Measurements from ENCODE around the gene ABAT. TPM values are rescaled to one million over a fixed set of nuclear protein-coding genes. Genes with fewer than 3 reads are reported as not detected.
"Not testable (repeated sequence)": the region's sequence is repeated elsewhere in the genome, so short reads cannot be mapped to it uniquely, and the experiment has no call there.

ABAT gene
- total RNA-seq, 2 experiments from 2014 or later = 5.4 to 6.0 TPM

GRCh38 chr16:8739151-8739550, 64.7 kb downstream of the ABAT start:
- intact Hi-C loops (cut with DNase I, micrococcal nuclease) = no loop called here
- Mint-ChIP-seq H3K27ac (no peak overlapping the region), H3K27me3 (no peaks in the 10 kb centered on the region), H3K36me3 (ENCODE audit: low read depth) (peaks cover 4% of the 10 kb centered on the region), H3K4me3 (no peak overlapping the region), H3K4me1 (no peaks in the 10 kb centered on the region), H3K9me3 (ENCODE audit: low read depth) (peaks cover under 1% of the 10 kb centered on the region)
- POLR2A ChIA-PET = no interaction called here
- DNase-seq = no peak
- no peak for ATAC-seq
- CTCF ChIA-PET = no interaction called here

- Mint-ChIP-seq H3K27ac (no peak overlapping the region), H3K27me3 (no peaks in the 10 kb centered on the region), H3K9me3 (ENCODE audit: low read depth) (no peaks in the 10 kb centered on the region), H3K36me3 (ENCODE audit: low read depth) (peaks cover 4% of the 10 kb centered on the region), H3K4me1 (no peaks in the 10 kb centered on the region), H3K4me3 (no peak overlapping the region)
- CTCF ChIA-PET = interaction anchor here (0.6 to 1.1 kb wide), 3 partner anchors 57 to 141 kb away, joined by 3 read pairs; partner anchors contain the start of gene TMEM186
- ATAC-seq (no peak), DNase-seq (no peak)
- POLR2A ChIA-PET = no interaction called here
- intact Hi-C loops (cut with DNase I, micrococcal nuclease) = no loop called here
Measured at GRCh38 chr16:8739989-8740704, 65.7 kb downstream of the ABAT start.

GRCh38 chr16:8740775-8741355, 66.4 kb downstream of the ABAT start:
- Mint-ChIP-seq H3K27ac (no peak overlapping the region), H3K27me3 (no peaks in the 10 kb centered on the region), H3K9me3 (ENCODE audit: low read depth) (no peaks in the 10 kb centered on the region), H3K4me3 (no peak overlapping the region), H3K36me3 (ENCODE audit: low read depth) (peaks cover 4% of the 10 kb centered on the region), H3K4me1 (no peaks in the 10 kb centered on the region)
- intact Hi-C loops (cut with DNase I, micrococcal nuclease) = no loop called here
- POLR2A ChIA-PET = no interaction called here
- ATAC-seq = no peak
- DNase-seq = no peak
- CTCF ChIA-PET = interaction anchor here (1.1 kb wide), 1 partner anchor 87 kb away, joined by 3 read pairs; no protein-coding TSS in a partner anchor

GRCh38 chr16:8741636-8742035, 67.2 kb downstream of the ABAT start:
- POLR2A ChIA-PET = no interaction called here
- no peak for ATAC-seq
- CTCF ChIA-PET = interaction anchor here (0.7 to 0.9 kb wide), 2 partner anchors 47 to 53 kb away, joined by 3 to 6 read pairs; no protein-coding TSS in a partner anchor

GRCh38 chr16:8742068-8742467, 67.7 kb downstream of the ABAT start:
- H3K36me3 Mint-ChIP-seq (ENCODE audit: low read depth) = no peaks in the 10 kb centered on the region
- H3K27ac Mint-ChIP-seq = no peak overlapping the region
- H3K4me1 Mint-ChIP-seq = no peaks in the 10 kb centered on the region
- ATAC-seq (no peak), DNase-seq (no peak)
- no peaks in the 10 kb centered on the region for H3K27me3 Mint-ChIP-seq
- H3K4me3 Mint-ChIP-seq = no peak overlapping the region
- intact Hi-C loops (cut with DNase I, micrococcal nuclease) = no loop called here
- ChIA-PET POLR2A (no interaction called here), CTCF (interaction anchor here (0.7 to 0.9 kb wide), 2 partner anchors 47 to 52 kb away, joined by 3 to 6 read pairs; no protein-coding TSS in a partner anchor)
- no peaks in the 10 kb centered on the region for H3K9me3 Mint-ChIP-seq (ENCODE audit: low read depth)

More at GRCh38 chr16:8741636-8742035, 67.2 kb downstream of the ABAT start:
- no peak overlapping the region for H3K4me3 Mint-ChIP-seq
- H3K4me1 Mint-ChIP-seq = no peaks in the 10 kb centered on the region
- H3K27ac Mint-ChIP-seq = no peak overlapping the region
- intact Hi-C loops (cut with DNase I, micrococcal nuclease) = no loop called here
- H3K9me3 Mint-ChIP-seq (ENCODE audit: low read depth) = no peaks in the 10 kb centered on the region
- H3K36me3 Mint-ChIP-seq (ENCODE audit: low read depth) = peaks cover under 1% of the 10 kb centered on the region
- DNase-seq = no peak
- H3K27me3 Mint-ChIP-seq = no peaks in the 10 kb centered on the region

GRCh38 chr16:8748944-8749343, 74.5 kb downstream of the ABAT start:
- H3K27ac Mint-ChIP-seq; H3K9me3 Mint-ChIP-seq (ENCODE audit: low read depth); H3K4me3 Mint-ChIP-seq; ATAC-seq; intact Hi-C loops (cut with DNase I, micrococcal nuclease); H3K36me3 Mint-ChIP-seq (ENCODE audit: low read depth); H3K4me1 Mint-ChIP-seq; DNase-seq; H3K27me3 Mint-ChIP-seq; POLR2A ChIA-PET; CTCF ChIA-PET: not testable (repeated sequence)

- Mint-ChIP-seq H3K36me3 (ENCODE audit: low read depth) (no peaks in the 10 kb centered on the region), H3K27ac (no peak overlapping the region), H3K27me3 (no peaks in the 10 kb centered on the region), H3K4me3 (no peak overlapping the region), H3K9me3 (ENCODE audit: low read depth) (no peaks in the 10 kb centered on the region), H3K4me1 (no peaks in the 10 kb centered on the region)
- DNase-seq (no peak), ATAC-seq (no peak)
- intact Hi-C loops (cut with DNase I, micrococcal nuclease) = no loop called here
- ChIA-PET POLR2A (no interaction called here), CTCF (no interaction called here)
Measured at GRCh38 chr16:8751481-8752311, 77.3 kb downstream of the ABAT start.

- ChIA-PET POLR2A (no interaction called here), CTCF (no interaction called here)
- H3K4me1 Mint-ChIP-seq = no peaks in the 10 kb centered on the region
- H3K27ac Mint-ChIP-seq = no peak overlapping the region
- no peaks in the 10 kb centered on the region for H3K36me3 Mint-ChIP-seq (ENCODE audit: low read depth)
- DNase-seq (no peak), ATAC-seq (no peak)
- H3K4me3 Mint-ChIP-seq = no peak overlapping the region
- H3K9me3 Mint-ChIP-seq (ENCODE audit: low read depth) = no peaks in the 10 kb centered on the region
- H3K27me3 Mint-ChIP-seq = no peaks in the 10 kb centered on the region
- intact Hi-C loops (cut with DNase I, micrococcal nuclease) = no loop called here
Measured at GRCh38 chr16:8752706-8753105, 78.3 kb downstream of the ABAT start.

- intact Hi-C loops (cut with DNase I, micrococcal nuclease) = no loop called here
- CTCF ChIA-PET = no interaction called here
- H3K36me3 Mint-ChIP-seq (ENCODE audit: low read depth) = no peaks in the 10 kb centered on the region
- ATAC-seq = no peak
- H3K27me3 Mint-ChIP-seq = no peaks in the 10 kb centered on the region
- POLR2A ChIA-PET = no interaction called here
- DNase-seq = no peak
- H3K4me1 Mint-ChIP-seq = no peaks in the 10 kb centered on the region
- no peaks in the 10 kb centered on the region for H3K9me3 Mint-ChIP-seq (ENCODE audit: low read depth)
- H3K4me3 Mint-ChIP-seq = no peak overlapping the region
- H3K27ac Mint-ChIP-seq = no peak overlapping the region
Measured at GRCh38 chr16:8753416-8754054, 79.1 kb downstream of the ABAT start.

- DNase-seq = no peak
- H3K4me3 Mint-ChIP-seq = no peak overlapping the region
- ChIA-PET CTCF (no interaction called here), POLR2A (no interaction called here)
- H3K27ac Mint-ChIP-seq = no peak overlapping the region
- intact Hi-C loops (cut with DNase I, micrococcal nuclease) = no loop called here
- no peak for ATAC-seq
- H3K27me3 Mint-ChIP-seq = no peaks in the 10 kb centered on the region
- no peaks in the 10 kb centered on the region for H3K9me3 Mint-ChIP-seq (ENCODE audit: low read depth)
- no peaks in the 10 kb centered on the region for H3K4me1 Mint-ChIP-seq
- no peaks in the 10 kb centered on the region for H3K36me3 Mint-ChIP-seq (ENCODE audit: low read depth)
Measured at GRCh38 chr16:8756755-8757154, 82.3 kb downstream of the ABAT start.

GRCh38 chr16:8758022-8758421, 83.6 kb downstream of the ABAT start:
- H3K4me3 Mint-ChIP-seq = no peak overlapping the region
- ATAC-seq = no peak

More at GRCh38 chr16:8758022-8758421, 83.6 kb downstream of the ABAT start:
- ChIA-PET POLR2A (no interaction called here), CTCF (no interaction called here)
- no peak overlapping the region for H3K27ac Mint-ChIP-seq
- H3K9me3 Mint-ChIP-seq (ENCODE audit: low read depth) = no peaks in the 10 kb centered on the region
- no peak for DNase-seq
- intact Hi-C loops (cut with DNase I, micrococcal nuclease) = no loop called here
- H3K27me3 Mint-ChIP-seq = no peaks in the 10 kb centered on the region
- no peaks in the 10 kb centered on the region for H3K36me3 Mint-ChIP-seq (ENCODE audit: low read depth)
- no peaks in the 10 kb centered on the region for H3K4me1 Mint-ChIP-seq
